ENCODE data around the gene SELENOV. TPM values are rescaled to one million over a fixed set of nuclear protein-coding genes. Genes with fewer than 3 reads are reported as not detected.
A peak's percentile ranks its signal among the peaks of the same experiment; 100 is the strongest.
"Not testable (repeated sequence)": the region's sequence is repeated elsewhere in the genome, so short reads cannot be mapped to it uniquely, and the experiment has no call there.

SELENOV gene, protein sequence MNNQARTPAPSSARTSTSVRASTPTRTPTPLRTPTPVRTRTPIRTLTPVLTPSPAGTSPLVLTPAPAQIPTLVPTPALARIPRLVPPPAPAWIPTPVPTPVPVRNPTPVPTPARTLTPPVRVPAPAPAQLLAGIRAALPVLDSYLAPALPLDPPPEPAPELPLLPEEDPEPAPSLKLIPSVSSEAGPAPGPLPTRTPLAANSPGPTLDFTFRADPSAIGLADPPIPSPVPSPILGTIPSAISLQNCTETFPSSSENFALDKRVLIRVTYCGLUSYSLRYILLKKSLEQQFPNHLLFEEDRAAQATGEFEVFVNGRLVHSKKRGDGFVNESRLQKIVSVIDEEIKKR
- total RNA-seq: not detected

DNA sequence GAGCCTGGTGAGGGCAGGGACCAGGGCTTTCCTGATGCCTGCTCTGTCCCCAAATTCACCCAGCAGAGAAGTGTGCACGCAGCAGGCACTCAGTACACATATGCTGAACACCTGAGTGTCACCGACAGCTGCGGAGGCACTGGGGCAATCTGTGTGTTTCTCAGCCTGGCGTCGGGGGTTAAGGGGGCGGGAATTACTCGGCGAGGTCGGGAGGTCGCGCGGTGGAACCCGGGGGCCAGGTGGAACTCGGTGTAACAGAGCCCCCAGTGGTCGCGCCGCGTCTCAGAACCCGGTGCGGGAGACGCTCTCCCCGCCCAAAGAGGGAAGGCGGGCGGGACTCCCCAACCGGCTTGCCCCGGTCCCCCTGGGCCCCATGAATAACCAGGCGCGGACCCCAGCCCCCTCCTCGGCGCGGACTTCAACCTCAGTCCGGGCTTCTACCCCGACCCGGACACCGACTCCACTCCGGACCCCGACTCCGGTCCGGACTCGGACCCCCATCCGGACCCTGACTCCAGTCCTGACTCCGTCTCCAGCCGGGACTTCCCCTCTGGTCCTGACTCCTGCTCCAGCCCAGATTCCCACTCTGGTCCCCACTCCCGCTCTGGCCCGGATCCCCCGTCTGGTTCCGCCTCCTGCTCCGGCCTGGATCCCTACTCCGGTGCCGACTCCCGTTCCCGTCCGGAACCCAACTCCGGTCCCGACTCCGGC lies at the start of gene SELENOV:
SELENOV (plus strand) TSS at position 300 of the 711 bp plus-strand sequence; CDS start at position 374, 74 bp downstream.
- DNase-seq (ENCODE audit: low spot score) (no peak), ATAC-seq (peak; percentile 22)
- intact Hi-C loops (cut with DNase I): no loop called here

DNA sequence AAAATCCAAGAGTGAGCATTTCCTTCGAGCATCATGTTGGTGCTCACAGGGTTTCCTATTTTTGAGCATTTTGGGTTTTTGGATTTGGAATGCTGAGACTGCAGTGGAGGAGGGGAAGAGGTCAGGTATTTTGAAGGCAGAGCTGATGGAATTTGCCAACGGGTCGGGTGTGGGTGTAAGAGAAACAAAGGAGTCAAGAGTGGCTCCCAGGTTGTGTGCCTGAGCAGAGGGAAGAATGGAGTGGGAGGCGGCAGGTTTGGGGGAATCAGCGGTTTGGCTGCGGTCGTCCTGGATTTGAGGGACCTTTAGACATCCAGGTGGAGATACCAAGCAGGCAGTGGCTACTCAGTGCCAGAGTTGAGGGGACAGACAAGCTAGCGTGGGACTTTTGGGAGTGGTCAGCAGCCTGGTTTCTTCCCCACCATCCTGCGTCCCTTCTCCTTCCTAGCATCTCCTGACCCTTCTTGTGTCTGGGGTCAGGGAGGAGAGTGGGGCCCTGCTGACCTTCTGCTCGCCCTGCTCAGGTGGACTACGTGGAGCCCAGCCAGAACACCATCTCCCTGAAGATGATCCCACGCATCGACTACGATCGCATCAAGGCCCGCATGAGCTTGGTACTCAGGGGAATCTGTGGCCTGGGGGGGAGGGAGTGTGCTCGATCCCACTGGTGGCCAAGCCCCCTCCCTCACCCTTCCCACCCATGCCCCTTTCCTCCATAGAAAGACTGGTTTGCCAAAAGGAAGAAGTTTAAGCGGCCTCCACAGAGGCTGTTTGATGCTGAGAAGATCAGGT lies 48.8 kb upstream of the SELENOV start:
- ATAC-seq: no peak

DNA sequence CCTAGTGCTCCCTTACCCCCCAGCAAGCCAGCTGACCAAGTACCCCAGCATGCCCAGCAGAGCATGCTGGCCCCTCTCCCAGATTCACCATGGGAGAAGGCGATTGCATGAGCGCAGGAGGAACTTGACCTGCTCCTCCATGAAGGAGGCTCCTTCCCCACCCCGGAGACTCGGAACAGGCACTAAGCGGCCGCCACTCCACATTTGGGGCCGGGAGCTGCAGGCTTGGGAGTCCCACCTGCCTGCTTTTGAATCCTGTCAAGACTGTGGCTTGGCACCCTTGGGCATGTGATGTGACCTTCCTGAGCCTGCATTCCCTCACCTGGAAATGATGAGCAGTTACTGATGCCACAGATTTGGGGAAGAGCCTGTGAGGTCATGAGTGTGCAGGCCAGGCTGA lies 47.0 kb upstream of the SELENOV start:
- intact Hi-C loops (cut with DNase I): no loop called here
- ATAC-seq (no peak), DNase-seq (ENCODE audit: low spot score) (no peak)

More for the DNA sequence above, 48.8 kb upstream of the SELENOV start:
- intact Hi-C loops (cut with DNase I): no loop called here
- DNase-seq (ENCODE audit: low spot score): no peak

DNA sequence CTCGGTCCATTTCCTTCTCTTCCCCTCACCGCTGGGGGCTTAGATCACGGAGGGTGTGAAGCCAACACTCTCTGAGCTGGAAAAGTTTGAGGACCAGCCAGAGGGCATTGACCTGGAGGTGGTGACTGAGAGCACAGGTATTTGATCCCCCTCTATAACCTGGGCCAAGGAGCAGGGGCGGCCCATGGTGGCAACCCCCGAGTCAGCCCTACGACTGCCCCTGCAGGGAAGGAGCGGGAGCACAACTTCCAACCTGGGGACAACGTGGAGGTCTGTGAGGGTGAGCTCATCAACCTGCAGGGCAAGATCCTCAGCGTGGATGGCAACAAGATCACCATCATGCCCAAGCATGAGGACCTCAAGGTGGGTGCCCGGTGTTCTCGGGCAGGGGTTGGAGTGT lies 45.9 kb upstream of the SELENOV start:
- intact Hi-C loops (cut with DNase I): no loop called here
- no peak for DNase-seq (ENCODE audit: low spot score)

DNA sequence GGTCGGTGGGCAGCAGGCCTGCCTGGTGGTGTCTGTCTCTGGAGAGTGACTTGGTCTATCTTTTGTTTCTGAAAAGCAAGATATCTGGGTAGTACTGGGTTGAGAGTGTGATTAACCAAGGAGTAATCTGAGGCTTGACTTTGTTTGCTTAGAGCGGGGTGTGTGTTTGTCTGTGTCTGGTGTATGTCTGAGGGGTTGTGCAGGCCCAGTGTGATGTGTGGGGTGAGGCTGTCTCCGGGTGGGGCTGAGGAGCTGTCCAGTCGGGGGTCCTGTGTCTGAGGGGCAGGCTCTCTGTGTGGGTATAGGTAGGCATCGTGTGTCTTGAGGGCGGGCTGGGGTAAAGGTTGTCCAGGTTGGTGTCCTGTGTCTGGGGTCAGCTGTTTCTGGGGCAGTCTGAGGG lies 45.4 kb upstream of the SELENOV start:
- no peak for ATAC-seq
- DNase-seq (ENCODE audit: low spot score): no peak
- intact Hi-C loops (cut with DNase I): no loop called here

More for the DNA sequence above, 45.9 kb upstream of the SELENOV start:
- no peak for ATAC-seq

DNA sequence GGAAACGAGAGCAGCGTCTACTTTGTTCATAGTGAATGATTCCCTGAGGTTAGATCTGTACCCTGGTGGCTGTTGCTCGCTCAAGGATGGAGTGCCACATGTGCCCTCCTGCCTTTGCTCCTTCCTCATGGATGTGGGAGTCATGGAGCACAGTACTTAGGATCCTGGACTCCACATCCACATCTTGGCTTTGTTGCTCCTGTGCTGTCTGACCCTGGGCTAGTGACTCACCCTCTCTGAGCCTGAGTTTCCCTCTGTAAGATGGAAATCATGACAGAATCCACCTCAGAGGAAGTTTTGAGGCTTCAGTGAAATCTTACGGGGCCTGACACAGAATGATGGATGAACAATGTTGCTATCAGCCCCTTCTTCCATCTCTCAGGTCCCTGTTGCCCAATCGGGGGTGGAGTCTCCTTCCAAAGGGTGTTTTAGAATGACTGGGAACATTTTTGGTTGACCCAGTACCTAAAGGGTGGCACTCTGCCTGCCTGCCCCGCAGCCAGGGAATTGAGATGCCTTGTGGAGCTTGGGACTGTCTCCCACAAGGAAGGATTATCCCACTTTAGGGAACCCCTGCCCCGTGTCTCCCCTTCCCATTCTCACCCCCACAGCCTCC lies 44.1 kb upstream of the SELENOV start:
- intact Hi-C loops (cut with DNase I): loop anchor here (10.0 kb wide), 1 partner anchor 64 kb away; the partner anchor contains the start of gene EID2B
- no peak for ATAC-seq
- no peak for DNase-seq (ENCODE audit: low spot score)

DNA sequence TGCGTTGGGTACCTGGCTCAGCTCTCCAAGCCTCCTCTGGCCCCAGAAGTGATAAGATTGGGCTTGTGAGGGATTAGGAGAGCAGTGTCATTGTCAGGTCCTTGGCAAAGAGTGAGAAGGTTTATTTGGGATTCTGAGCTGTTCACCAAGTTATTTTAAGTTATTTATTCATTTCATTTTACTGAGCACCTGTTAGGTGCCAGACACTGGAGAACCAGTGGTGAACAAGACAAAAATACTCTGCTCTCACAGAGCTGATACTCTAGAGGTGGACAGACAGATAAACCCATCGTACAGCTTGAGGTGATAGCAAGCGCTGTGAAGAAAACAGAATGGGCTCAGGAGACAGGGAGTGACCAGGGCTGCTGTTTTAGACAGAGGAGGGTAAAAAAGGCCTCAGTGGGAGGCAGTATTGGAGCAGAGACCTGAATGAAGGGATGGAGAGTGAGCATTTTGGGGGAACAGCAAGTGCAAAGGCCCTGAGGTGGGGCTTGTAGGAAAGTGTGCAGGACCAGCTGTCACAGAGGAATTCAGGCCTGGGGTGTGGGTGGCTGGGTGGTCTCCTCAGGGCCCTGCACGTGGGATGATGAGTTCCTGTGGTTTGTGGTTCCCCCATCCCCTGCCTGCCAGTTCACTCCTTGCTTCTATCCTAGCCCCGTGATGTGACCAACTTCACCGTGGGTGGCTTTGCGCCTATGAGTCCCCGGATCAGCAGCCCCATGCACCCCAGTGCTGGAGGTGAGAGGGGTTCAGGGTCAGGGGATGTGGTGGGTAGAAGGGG lies 43.0 kb upstream of the SELENOV start:
- intact Hi-C loops (cut with DNase I): loop anchor here (10.0 kb wide), 1 partner anchor 63 kb away; the partner anchor contains the start of gene EID2B
- ATAC-seq: no peak

DNA sequence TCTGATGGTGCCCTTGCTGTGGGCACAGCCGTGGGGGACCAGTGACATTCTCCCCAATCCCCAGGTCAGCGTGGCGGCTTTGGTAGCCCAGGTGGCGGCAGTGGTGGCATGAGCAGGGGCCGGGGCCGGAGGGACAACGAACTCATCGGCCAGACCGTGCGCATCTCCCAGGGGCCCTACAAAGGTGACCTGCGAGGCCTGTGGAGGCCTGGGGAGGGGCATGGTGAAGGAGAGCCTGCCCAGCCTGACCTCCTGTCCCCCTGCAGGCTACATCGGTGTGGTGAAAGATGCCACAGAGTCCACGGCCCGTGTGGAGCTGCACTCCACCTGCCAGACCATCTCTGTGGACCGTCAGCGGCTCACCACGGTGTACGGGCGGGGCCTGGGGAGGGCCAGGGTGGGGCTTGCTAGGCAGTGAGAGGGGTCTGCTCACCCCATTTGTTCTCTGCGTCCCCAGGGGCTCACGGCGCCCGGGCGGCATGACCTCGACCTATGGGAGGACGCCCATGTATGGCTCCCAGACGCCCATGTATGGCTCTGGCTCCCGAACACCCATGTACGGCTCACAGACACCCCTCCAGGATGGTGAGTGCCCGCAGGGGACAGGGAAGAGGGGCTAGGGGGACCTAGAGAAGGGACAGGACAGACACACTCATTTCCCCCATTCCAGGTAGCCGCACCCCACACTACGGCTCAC lies 42.0 kb upstream of the SELENOV start:
- DNase-seq (ENCODE audit: low spot score) (no peak), ATAC-seq (peak; percentile 4)
- intact Hi-C loops (cut with DNase I): loop anchor here (10.0 kb wide), 1 partner anchor 62 kb away; the partner anchor contains the start of gene EID2B

More for the DNA sequence above, 43.0 kb upstream of the SELENOV start:
- no peak for DNase-seq (ENCODE audit: low spot score)

DNA sequence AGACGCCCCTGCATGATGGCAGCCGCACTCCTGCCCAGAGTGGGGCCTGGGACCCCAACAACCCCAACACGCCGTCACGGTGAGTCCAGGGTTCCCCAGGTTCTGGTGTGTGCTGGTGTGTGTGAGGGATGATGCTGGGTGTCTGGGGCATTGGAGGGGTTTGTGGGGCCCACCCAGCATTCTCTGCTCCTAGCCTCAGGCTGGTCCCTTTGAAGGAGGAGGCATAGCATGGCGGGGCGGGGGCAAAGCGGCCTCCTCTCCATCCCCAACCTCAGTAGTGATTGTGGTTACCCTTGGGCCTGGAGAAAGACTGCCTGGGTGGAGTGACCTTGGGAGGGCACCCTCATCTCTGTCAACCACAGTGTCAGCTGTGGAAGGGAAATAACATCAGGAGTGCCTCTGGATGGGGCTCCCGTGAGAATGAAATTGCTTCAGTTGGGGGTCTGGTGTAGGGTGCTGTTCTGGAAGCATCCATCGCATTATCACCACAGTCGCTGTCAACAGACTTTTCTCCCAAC lies 41.4 kb upstream of the SELENOV start:
- intact Hi-C loops (cut with DNase I): loop anchor here (10.0 kb wide), 1 partner anchor 61 kb away; the partner anchor contains the start of gene EID2B
- ATAC-seq (peak; percentile 12), DNase-seq (ENCODE audit: low spot score) (no peak)

DNA sequence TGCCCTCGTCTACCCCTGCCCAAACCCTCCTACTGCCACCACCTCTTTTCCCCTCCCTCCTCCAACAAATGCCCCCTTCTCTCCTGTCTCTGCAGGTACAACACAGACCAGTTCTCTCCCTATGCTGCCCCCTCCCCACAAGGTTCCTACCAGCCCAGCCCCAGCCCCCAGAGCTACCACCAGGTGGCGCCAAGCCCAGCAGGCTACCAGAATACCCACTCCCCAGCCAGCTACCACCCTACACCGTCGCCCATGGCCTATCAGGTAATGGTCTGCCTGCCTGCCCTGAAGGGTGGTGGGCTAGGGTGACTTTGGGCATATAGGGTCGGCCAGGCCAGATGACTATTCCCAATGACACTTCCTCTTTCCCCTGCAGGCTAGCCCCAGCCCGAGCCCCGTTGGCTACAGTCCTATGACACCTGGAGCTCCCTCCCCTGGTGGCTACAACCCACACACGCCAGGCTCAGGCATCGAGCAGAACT lies 40.8 kb upstream of the SELENOV start:
- peak; percentile 74 for DNase-seq (ENCODE audit: low spot score)
- intact Hi-C loops (cut with DNase I): loop anchor here (10.0 kb wide), 1 partner anchor 61 kb away; the partner anchor contains the start of gene EID2B
- peak; percentile 68 for ATAC-seq

DNA sequence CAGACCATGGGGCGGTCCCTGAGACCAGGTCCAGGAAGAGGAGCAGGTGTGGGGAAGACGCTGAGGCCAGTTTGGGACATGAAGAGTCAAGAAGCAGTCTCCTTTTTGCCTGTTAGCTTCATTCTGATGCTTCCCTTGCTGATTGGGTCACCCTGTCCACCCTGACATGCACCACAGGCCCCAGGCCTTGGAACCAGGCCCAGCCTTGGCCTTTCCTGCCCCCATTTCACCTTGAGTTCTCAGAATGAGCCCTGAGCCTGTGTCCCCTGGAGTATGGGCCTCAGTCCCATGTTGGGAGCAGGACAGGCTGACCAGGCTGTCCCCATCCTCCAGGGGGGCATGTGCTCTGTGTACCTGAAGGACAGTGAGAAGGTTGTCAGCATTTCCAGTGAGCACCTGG lies 39.2 kb upstream of the SELENOV start:
- ATAC-seq (no peak), DNase-seq (ENCODE audit: low spot score) (no peak)
- intact Hi-C loops (cut with DNase I): loop anchor here (10.0 kb wide), 1 partner anchor 59 kb away; the partner anchor contains the start of gene EID2B

DNA sequence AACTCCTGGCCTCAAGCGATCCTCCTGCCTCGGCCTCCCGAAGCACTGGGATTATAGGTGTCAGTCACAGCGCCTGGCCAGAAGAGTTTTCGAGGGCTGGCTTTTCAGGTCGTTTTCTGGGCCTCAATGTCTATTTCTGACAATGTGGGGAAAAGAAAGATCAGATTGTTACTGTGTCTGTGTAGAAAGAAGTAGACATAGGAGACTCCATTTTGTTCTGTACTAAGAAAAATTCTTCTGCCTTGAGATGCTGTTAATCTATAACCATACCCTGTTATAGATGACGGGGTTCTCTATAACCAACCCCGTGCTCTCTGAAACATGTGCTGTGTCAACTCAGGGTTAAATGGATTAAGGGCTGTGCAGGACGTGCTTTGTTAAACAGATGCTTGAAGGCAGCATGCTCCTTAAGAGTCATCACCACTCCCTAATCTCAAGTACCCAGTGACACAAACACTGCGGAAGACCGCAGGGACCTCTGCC lies 35.6 kb upstream of the SELENOV start:
- DNase-seq (ENCODE audit: low spot score); ATAC-seq: not testable (repeated sequence)
- intact Hi-C loops (cut with DNase I): loop anchor here (10.0 kb wide), 1 partner anchor 55 kb away; the partner anchor contains the start of gene EID2B

DNA sequence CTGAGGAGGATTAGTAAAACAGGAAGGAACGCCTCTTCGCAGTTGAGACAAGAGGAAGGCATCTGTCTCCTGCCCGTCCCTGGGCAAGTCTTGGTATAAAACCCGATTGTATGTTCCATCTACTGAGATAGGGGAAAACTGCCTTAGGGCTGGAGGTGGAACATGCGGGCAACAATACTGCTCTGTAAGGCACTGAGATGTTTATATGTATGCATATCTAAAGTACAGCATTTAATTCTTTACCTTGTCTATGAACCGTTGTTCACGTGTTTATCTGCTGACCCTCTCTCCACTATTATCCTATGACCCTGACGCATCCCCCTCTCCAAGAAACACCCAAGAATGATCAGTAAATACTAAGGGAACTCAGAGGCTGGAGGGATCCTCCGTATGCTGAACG lies 35.0 kb upstream of the SELENOV start:
- intact Hi-C loops (cut with DNase I): loop anchor here (10.0 kb wide), 1 partner anchor 55 kb away; the partner anchor contains the start of gene EID2B

DNA sequence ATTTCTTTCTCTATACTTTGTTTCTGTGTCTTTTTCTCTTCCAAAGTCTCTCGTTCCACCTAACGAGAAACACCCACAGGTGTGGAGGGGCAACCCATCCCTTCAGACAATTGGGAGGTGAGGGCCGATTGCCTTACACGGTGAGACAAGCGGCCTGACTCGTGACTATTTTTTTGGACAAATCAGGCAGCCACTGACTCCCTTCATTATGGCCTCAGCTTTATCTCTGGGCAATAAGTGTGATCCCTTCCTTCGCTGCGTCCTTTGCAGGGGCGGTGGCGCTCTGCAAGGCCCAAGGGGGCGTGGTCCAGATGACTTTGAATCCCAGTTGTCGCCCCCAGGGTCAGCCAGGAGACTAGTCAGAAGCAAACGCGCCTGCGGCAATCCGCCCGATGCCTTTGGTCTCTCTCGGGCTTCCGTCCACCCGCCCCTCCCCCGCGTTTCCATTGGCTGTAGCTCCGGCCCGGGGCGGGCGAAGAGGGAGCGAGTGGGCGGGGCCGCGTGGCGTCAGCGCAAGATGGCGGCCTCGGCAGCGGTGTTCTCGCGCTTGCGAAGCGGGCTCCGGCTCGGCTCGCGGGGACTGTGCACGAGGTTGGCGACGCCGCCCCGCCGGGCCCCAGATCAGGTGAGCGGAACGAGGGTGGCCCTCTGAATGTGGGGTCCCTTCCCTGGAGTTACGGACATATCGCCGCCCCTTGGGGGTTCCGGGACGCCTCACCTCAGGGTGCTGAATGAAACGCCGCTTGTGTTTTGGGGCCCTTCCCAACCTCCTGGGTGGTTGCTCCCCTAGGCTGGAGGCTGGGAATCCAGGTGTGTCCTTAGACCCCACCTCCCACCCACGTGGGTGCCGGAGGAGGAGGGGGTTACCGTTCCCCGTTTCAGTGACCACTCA lies 34.4 kb upstream of the SELENOV start, which contains the start of gene TIMM50:
TIMM50 (plus strand) TSS at position 502 of the 892 bp plus-strand sequence; CDS start at position 518, 16 bp downstream.
- intact Hi-C loops (cut with DNase I): no loop called here
- DNase-seq (ENCODE audit: low spot score) (peak; percentile 99), ATAC-seq (peak; percentile 99)

More for the DNA sequence above, 35.0 kb upstream of the SELENOV start:
- ATAC-seq (no peak), DNase-seq (ENCODE audit: low spot score) (no peak)

DNA sequence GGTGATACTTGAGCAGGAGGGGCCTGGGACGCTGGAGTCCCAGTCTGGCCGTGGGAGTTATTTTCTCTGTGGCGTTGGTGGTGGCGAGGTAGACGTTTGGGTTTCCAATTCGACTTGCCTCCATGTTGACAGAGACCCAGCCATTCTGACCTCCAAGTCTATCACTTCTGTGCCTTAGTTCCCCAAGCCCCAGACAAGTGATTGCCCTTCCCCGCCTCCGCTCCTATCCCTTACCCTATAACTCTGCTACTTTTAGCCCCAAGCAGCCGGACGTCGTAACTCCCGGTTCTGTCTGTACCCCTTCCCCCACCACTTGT lies 33.8 kb upstream of the SELENOV start:
- DNase-seq (ENCODE audit: low spot score) (no peak), ATAC-seq (no peak)
- intact Hi-C loops (cut with DNase I): no loop called here

DNA sequence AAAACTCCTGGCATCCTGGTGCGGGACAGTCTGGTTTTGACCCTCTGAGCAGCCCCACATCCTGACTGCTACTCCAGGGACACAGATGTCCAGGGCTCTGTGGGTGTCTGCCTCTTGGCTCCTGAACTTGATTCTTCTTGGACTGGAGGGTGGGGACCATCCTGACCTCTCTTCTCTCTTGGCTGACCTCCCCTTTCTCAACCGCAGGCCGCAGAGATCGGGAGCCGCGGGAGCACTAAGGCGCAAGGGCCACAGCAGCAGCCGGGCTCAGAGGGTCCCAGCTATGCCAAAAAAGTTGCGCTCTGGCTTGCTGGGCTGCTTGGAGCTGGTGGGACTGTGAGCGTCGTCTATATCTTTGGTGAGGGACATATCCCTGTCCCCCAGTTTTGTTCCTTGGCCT lies 33.3 kb upstream of the SELENOV start:
- DNase-seq (ENCODE audit: low spot score) (no peak), ATAC-seq (no peak)
- intact Hi-C loops (cut with DNase I): no loop called here

All from sciatic nerve (tissue), 2 donors.